GM12874 (cell line): ENCODE results near the gene GIN1.

ENCODE experiments used
- CTCF ChIP-seq: IDR thresholded peaks from 2 replicates; pipeline ENCODE4 v1.5.1; 2011; ENCODE audit warnings: low read depth, mild to moderate bottlenecking, control low read depth, low read length, moderate library complexity; ENCODE audit not compliant: insufficient read depth

Gene GIN1

GRCh38 chr5:103109277-103109676, 10.7 kb downstream of the GIN1 start:
- TF ChIP-seq CTCF: no peak

- TF ChIP-seq CTCF: no peak
Measured at GRCh38 chr5:103108086-103108485, 11.9 kb downstream of the GIN1 start.

GRCh38 chr5:103102234-103102633, 17.7 kb downstream of the GIN1 start:
- TF ChIP-seq CTCF: no peak

- no peak for TF ChIP-seq CTCF
Measured at GRCh38 chr5:103101079-103101750, 18.7 kb downstream of the GIN1 start.

- no peak for TF ChIP-seq CTCF
Measured at GRCh38 chr5:103098993-103099392, 20.9 kb downstream of the GIN1 start.

- TF ChIP-seq CTCF: no peak
Measured at GRCh38 chr5:103094737-103095136, 25.2 kb downstream of the GIN1 start.

GRCh38 chr5:103093727-103094126, 26.2 kb downstream of the GIN1 start:
- no peak for TF ChIP-seq CTCF

- TF ChIP-seq CTCF: no peak
Measured at GRCh38 chr5:103092676-103093075, 27.3 kb downstream of the GIN1 start.
